Sigmoid colon (tissue), 7 donors: ENCODE results near the gene VMA21. TPM values are rescaled to one million over a fixed set of nuclear protein-coding genes. Genes with fewer than 3 reads are reported as not detected.

Source experiments
- DNase-seq: peaks from one replicate; pipeline ENCODE4 v3.0.0-alpha.2; 2019
- H3K27ac ChIP-seq, 4 donors: fragments of 200-600 bp; sonication (generic); one replicate each; pipeline ENCODE4 v1.5.1; 2016 to 2019; ENCODE audit warnings: mild to moderate bottlenecking in 1 of 4
- H3K27me3 ChIP-seq, 3 donors: fragments of 200-600 bp; sonication (generic); one replicate each; pipeline ENCODE4 v1.5.1; 2019; ENCODE audit warnings: mild to moderate bottlenecking in 1 of 3
- H3K36me3 ChIP-seq, 4 donors: fragments of 200-600 bp; sonication (generic); one replicate each; pipeline ENCODE4 v1.5.1; 2016 to 2019
- H3K4me1 ChIP-seq, 4 donors: fragments of 200-600 bp; sonication (generic); one replicate each; pipeline ENCODE4 v1.5.1; 2017 to 2019
- H3K4me3 ChIP-seq, 4 donors: fragments of 200-600 bp; sonication (generic); one replicate each; pipeline ENCODE4 v1.5.1; 2017 to 2019; ENCODE audit warnings: mild to moderate bottlenecking in 2 of 4, moderate library complexity in 1 of 4
- H3K9me3 ChIP-seq, 4 donors: fragments of 200-600 bp in 3 of 4; sonication (generic) in 3 of 4; one replicate each; pipeline versions ENCODE4 v1.5.1 to v1.6.1; 2013 to 2019
- EP300 ChIP-seq, 4 donors: sonication (generic); formaldehyde crosslinking; IDR thresholded peaks; one replicate each; pipeline ENCODE4 v1.6.1; 2017; ENCODE audit warnings: antibody characterized with exemption in 4 of 4
- POLR2A ChIP-seq, 2 donors: fragments of 450-650 bp; IDR thresholded peaks; one replicate each; pipeline ENCODE4 v1.6.1; 2016; ENCODE audit warnings: antibody characterized with exemption in 2 of 2, mild to moderate bottlenecking in 2 of 2, moderate library complexity in 2 of 2
- POLR2AphosphoS5 ChIP-seq, 4 donors: sonication (generic); formaldehyde crosslinking; IDR thresholded peaks; one replicate each; pipeline ENCODE4 v1.6.1; 2017; ENCODE audit warnings: antibody characterized with exemption in 4 of 4
- WGBS, 2 donors: extraction: QIAGEN DNeasy Blood & Tissue Kit; methylation state at CpG; one replicate each; pipeline ENCODE4 v1.1.7; 2013; 5-methylcytosine and 5-hydroxymethylcytosine counted together
- intact Hi-C: fragments of 100-400 bp; cut with DNase I; formaldehyde crosslinking; loops from one replicate; pipeline ENCODE4 v1.15.1; 2023
- polyA plus RNA-seq, 3 donors: library from polyadenylated mRNA; stranded (reverse); fragments of 200-250 nt; gene quantifications; one replicate each; pipeline ENCODE4 v1.2.3, GENCODE V29; 2013
- total RNA-seq, 4 donors: library from RNA; depleted of rRNA; stranded (reverse); fragments of >200 nt; gene quantifications; one replicate each; pipeline ENCODE4 v1.1.0, GENCODE V29; 2016
- TF ChIP-seq, protein P1 (sequence below), 4 experiments: fragments of 450-650 bp in 3 of 4; fragments of 200-600 bp in 1 of 4; IDR thresholded peaks; one replicate each; pipeline ENCODE4 v1.5.1; 2016 to 2019; ENCODE audit warnings: antibody characterized with exemption in 4 of 4, mild to moderate bottlenecking in 3 of 4, moderate library complexity in 2 of 4
- donor health status: healthy with polysubstance abuse.
- donor health status: Bipolar disorder and iron deficiency.
- donor health status: healthy.

VMA21 gene
- total and polyA plus RNA-seq, 7 donors = 2.8 to 34.6 (median 20.2) TPM

DNA sequence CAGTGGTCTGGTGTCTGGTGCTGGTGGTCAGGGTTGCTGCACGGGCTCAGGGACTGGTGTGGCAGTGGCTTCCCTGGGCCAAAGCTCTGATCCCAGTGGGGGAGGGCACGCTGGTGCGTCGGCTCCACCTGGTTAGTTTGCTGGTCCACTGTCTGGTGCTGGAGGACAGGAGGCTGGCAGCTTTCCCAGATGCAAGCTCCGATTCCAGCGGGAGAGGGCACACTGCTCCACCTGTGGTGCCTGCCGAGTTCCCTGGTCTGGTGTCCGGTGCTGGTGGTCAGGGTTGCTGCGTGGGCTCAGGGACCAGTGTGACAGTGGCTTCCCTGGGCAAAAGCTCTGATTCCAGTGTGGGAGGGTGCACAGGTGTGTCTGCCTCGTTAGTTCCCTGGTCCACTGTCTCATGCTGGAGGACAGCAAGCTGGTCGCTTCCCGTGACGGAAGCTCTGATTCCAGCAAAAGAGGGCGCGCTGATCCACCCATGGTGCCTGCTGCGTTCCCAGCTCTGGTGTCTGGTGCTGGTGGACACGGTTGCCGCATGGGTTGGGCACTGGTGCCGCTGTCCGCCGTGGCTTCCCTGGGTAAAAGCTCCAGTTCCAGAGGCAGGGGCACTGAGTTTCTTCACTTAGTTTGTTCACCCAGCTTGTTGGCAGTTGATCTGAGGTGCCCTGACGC lies 5.8 kb downstream of the VMA21 start:
- peak; percentile 81 for DNase-seq
- intact Hi-C loops = no loop called here
- H3K9me3 ChIP-seq = no peaks in the 10 kb centered on the region

DNA sequence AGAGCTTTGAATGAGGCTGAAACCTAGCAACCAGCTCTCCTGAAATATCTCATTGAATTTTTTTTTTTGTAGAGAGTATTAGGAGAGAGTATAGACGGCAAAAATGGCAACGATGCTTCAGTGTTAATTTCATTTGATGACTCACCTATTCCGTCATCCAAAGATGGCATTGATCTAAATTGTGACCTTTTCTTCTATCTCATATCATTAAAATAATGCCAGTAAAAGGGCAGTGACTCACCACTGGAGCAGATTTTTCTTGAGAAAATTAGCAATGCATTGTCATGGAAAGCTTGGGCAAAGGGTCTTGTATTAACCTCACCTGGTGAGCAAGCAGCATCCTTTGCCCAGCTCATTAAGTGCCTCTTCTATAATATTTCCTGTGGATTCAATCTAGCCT lies 19.6 kb downstream of the VMA21 start:
- no peak overlapping the region for H3K27ac ChIP-seq

More for the DNA sequence above, 5.8 kb downstream of the VMA21 start:
- WGBS, 2 donors = 83 to 92% methylated on average over 22 of the region's 22 CpGs
- peak overlapping the region in 2 of 4 donors; percentile 6 to 45 for H3K27ac ChIP-seq
- H3K4me3 ChIP-seq = no peak overlapping the region
- H3K4me1 ChIP-seq = peaks cover 0 to 30% (median 10%) of the 10 kb centered on the region in 4 donors
- H3K27me3 ChIP-seq = no peaks in the 10 kb centered on the region
- H3K36me3 ChIP-seq = peaks cover 0 to 6% (median 0%) of the 10 kb centered on the region in 4 donors
- TF ChIP-seq POLR2AphosphoS5 (IDR thresholded peaks at IDR 0.05) = peak in 3 of 4 donors; percentile 40 to 59 (median 53)
- TF ChIP-seq, protein P1, sequence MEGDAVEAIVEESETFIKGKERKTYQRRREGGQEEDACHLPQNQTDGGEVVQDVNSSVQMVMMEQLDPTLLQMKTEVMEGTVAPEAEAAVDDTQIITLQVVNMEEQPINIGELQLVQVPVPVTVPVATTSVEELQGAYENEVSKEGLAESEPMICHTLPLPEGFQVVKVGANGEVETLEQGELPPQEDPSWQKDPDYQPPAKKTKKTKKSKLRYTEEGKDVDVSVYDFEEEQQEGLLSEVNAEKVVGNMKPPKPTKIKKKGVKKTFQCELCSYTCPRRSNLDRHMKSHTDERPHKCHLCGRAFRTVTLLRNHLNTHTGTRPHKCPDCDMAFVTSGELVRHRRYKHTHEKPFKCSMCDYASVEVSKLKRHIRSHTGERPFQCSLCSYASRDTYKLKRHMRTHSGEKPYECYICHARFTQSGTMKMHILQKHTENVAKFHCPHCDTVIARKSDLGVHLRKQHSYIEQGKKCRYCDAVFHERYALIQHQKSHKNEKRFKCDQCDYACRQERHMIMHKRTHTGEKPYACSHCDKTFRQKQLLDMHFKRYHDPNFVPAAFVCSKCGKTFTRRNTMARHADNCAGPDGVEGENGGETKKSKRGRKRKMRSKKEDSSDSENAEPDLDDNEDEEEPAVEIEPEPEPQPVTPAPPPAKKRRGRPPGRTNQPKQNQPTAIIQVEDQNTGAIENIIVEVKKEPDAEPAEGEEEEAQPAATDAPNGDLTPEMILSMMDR (IDR thresholded peaks at IDR 0.05) = no peak

DNA sequence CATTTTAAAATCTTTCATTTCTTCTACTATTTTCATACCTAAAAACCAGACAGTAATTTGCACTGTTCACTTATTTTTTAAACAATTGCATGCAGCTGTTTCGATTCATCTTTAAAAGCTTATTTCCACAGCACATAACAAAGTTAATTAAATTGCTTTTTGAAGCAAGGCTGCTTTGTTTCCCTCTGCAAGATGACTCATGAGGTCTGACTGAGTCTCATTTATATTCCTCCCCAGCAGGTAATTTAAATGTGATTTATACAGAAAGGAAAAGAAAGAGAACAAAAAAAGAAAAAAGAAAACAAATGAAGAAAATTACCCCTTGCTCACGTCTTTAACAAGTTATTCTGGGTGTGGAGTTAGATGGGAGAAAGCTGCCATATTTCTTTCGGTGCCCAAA lies 22.8 kb downstream of the VMA21 start:
- 89 to 92% methylated on average over 3 of the region's 3 CpGs for WGBS, 2 donors
- Histone ChIP-seq H3K36me3 (no peaks in the 10 kb centered on the region), H3K4me3 (no peak overlapping the region), H3K9me3 (no peaks in the 10 kb centered on the region), H3K4me1 (no peaks in the 10 kb centered on the region), H3K27me3 (no peaks in the 10 kb centered on the region), H3K27ac (no peak overlapping the region)
- no peak for DNase-seq
- TF ChIP-seq POLR2A (IDR thresholded peaks at IDR 0.05) (no peak), POLR2AphosphoS5 (IDR thresholded peaks at IDR 0.05) (no peak), EP300 (IDR thresholded peaks at IDR 0.05) (no peak)
- TF ChIP-seq, protein P1 (IDR thresholded peaks at IDR 0.05) = no peak
- intact Hi-C loops = no loop called here

More for the DNA sequence above, 19.6 kb downstream of the VMA21 start:
- WGBS, 2 donors = 82 to 98% methylated on average over 3 of the region's 3 CpGs
- H3K9me3 ChIP-seq = no peaks in the 10 kb centered on the region
- no peak overlapping the region for H3K4me3 ChIP-seq
- no peak for DNase-seq
- H3K27me3 ChIP-seq = no peaks in the 10 kb centered on the region
- H3K36me3 ChIP-seq = no peaks in the 10 kb centered on the region
- TF ChIP-seq POLR2A (IDR thresholded peaks at IDR 0.05) (no peak), POLR2AphosphoS5 (IDR thresholded peaks at IDR 0.05) (no peak), EP300 (IDR thresholded peaks at IDR 0.05) (no peak)
- TF ChIP-seq, protein P1 (IDR thresholded peaks at IDR 0.05) = no peak
- H3K4me1 ChIP-seq = no peaks in the 10 kb centered on the region
- intact Hi-C loops = no loop called here

DNA sequence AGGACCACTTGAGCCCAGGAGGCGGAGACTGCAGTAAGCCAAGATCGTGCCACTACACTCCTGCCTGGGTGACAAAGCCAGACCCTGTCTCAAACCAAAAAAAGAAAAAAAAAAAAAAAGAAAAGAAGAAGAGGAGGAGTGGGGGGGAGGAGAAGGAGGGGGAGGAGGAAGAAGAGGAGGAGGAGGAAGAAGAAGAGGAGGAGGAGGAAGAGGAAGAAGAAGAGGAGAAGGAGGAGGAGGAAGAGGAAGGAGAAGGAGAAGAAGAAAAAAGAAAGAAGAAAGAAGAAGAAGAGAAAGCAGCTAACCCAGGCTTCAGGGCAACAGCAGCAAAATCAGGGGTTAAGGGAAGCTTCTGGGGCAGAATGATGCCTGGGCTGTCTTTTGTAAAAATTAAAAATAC lies 27.5 kb downstream of the VMA21 start:
- H3K4me1 ChIP-seq = no peaks in the 10 kb centered on the region
- H3K36me3 ChIP-seq = no peaks in the 10 kb centered on the region
- WGBS, 2 donors = 90 to 92% methylated on average over 2 of the region's 2 CpGs
- H3K9me3 ChIP-seq = no peaks in the 10 kb centered on the region
- no peak for DNase-seq
- H3K27me3 ChIP-seq = no peaks in the 10 kb centered on the region
- H3K27ac ChIP-seq = no peak overlapping the region
- intact Hi-C loops = no loop called here
- H3K4me3 ChIP-seq = no peak overlapping the region
- TF ChIP-seq EP300 (IDR thresholded peaks at IDR 0.05) (no peak), POLR2A (IDR thresholded peaks at IDR 0.05) (no peak)
- TF ChIP-seq, protein P1 (IDR thresholded peaks at IDR 0.05) = no peak

DNA sequence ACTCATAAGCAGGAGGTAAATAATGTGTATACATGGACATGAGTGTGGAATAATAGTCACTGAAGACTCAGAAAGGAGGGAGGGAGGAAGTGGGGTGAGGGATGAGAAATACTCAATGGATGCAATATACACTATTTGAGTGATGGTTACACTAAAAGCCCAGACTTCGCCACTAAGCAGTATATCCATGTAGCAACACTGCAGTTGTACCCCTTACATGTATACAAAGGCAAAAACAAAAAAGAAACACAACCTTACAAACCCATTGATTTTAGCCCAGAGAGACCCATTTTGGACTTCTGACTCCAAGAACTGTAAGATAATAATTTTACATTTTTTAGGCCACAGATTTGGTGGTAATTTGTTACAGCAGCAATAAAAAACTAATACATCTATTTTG lies 51.5 kb downstream of the VMA21 start:
- intact Hi-C loops = no loop called here
- Histone ChIP-seq H3K36me3 (no peaks in the 10 kb centered on the region), H3K27ac (no peak overlapping the region), H3K27me3 (no peaks in the 10 kb centered on the region), H3K9me3 (no peaks in the 10 kb centered on the region), H3K4me3 (no peak overlapping the region), H3K4me1 (no peaks in the 10 kb centered on the region)
- TF ChIP-seq, protein P1 (IDR thresholded peaks at IDR 0.05) = no peak
- TF ChIP-seq POLR2A (IDR thresholded peaks at IDR 0.05) (no peak), EP300 (IDR thresholded peaks at IDR 0.05) (no peak), POLR2AphosphoS5 (IDR thresholded peaks at IDR 0.05) (no peak)
- WGBS, 2 donors = 80 to 83% methylated on average over 1 of the region's 1 CpG
- no peak for DNase-seq
